ENCODE measurements around the gene ZNF154. TPM values are rescaled to one million over a fixed set of nuclear protein-coding genes. Genes with fewer than 3 reads are reported as not detected.

Gene ZNF154
- polyA plus RNA-seq, 2 of the 4 experiments (the other 2 are of a cell fraction): not detected

DNA sequence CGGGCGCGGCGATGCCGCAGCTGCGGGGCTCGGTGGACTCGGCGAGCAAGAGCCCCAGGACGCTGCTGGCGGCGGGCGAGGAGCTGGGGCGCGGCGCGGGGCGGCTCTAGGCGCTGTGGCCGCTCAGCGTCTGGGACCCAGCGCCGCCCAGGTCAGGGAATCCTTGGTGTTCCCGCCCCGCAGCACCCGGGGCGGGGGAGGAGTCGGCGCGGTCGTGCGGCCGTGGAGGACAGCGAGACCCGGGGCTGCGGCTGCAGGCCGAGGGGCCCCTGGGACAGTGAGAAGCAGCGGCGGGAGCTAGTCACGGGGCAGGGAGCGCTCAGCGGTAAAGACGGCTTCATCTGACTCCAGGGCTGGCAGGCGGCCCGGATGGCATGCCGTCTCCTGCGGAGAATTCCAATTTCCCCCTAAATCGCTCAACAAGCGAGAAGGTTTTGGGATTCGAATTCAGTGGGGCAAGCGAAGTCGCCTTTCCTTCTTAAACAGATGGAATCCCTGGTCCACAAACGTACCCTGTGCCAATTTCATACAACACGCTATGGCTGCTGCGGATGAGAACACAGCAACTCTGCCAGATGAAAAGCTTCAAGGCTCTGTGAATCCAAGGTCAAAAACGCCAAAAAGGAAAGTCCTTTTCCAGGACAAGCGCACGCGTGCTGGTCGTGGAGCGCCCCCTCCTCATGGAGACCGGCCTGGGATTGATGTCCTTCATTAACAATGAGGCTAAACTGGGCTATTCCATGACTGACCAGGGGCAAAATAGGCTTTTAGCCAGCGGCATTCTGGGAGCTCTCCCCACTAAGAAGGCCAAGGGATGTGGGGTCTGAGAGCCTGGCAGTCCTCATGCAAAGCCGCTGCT lies 44.5 kb downstream of the ZNF154 start (continued):
- no peak for TF ChIP-seq PHF8 (IDR thresholded peaks at IDR 0.05; ENCODE audit: borderline replicate concordance, low read depth)
- TF ChIP-seq SREBF2 (IDR thresholded peaks at IDR 0.05): no peak

DNA sequence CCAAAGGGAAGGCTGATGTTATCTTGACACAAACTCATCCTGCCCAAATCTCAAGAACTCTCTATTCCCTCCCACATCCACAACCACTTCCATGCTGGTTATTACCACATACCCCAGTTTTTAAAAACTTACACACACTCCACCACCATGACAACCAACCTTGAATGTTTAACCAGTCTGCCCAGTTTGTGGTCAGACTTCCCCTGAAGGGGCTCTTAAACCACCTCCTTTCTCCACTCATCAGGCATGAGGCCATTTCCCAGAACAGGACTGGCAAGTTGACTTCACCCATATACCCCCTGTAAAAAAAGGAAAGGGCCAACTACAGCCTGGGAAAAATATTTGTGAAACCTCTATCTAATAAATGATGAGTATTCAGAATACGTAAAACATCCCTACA lies 52.7 kb downstream of the ZNF154 start:
- 7% methylated on average over 1 of the region's 1 CpG for WGBS (ENCODE audit: missing lambda C conversion rate)

DNA sequence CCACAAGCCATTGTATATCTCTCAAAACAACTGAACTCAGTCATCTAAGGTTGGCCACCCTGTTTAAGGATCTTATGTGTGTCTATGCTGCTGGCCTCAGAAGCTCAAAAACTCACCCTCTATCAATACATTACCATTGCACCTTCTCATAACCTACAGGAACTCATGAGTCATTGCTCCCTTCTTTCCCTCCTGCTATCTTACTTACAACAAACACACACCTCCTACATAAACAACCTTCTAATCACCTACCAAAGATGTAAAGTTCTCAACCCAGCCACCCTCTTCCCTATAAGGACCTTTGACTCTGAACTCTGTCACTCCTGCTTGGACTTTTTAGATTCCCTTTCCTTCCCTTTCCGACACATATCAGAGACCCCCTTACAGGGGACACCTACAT lies 53.6 kb downstream of the ZNF154 start:
- CTCF ChIA-PET: interaction anchor here (0.6 to 1.2 kb wide), 4 partner anchors 8 to 359 kb away, joined by 3 to 4 read pairs (median 4); no protein-coding TSS in a partner anchor
- ATAC-seq (no peak), DNase-seq (ENCODE audit: low read depth in 1 of 2, low spot score in 1 of 2) (no peak), FAIRE-seq (no peak)
- H3K4me3 ChIP-seq: no peak overlapping the region
- 27% methylated on average over 1 of the region's 1 CpG for WGBS (ENCODE audit: missing lambda C conversion rate)
- POLR2A ChIA-PET: interaction anchor here (0.6 kb wide), 1 partner anchor 75 kb away, joined by 9 read pairs; no protein-coding TSS in a partner anchor
- no peak overlapping the region for H3K4me2 ChIP-seq
- no peaks in the 10 kb centered on the region for H3K4me1 ChIP-seq
- no peak overlapping the region for H3K27ac ChIP-seq
- peaks cover 82% of the 10 kb centered on the region for H3K9me3 ChIP-seq
- no peak for TF ChIP-seq ZFP36 (IDR thresholded peaks at IDR 0.05; ENCODE audit: borderline replicate concordance, partially characterized antibody)
- no peak for TF ChIP-seq HOXB5 (CRISPR knock-in tag; IDR thresholded peaks at IDR 0.05)
- no peak for TF ChIP-seq BHLHE40 (IDR thresholded peaks at IDR 0.05; ENCODE audit: low read depth, low read length)
- TF ChIP-seq, protein P1, sequence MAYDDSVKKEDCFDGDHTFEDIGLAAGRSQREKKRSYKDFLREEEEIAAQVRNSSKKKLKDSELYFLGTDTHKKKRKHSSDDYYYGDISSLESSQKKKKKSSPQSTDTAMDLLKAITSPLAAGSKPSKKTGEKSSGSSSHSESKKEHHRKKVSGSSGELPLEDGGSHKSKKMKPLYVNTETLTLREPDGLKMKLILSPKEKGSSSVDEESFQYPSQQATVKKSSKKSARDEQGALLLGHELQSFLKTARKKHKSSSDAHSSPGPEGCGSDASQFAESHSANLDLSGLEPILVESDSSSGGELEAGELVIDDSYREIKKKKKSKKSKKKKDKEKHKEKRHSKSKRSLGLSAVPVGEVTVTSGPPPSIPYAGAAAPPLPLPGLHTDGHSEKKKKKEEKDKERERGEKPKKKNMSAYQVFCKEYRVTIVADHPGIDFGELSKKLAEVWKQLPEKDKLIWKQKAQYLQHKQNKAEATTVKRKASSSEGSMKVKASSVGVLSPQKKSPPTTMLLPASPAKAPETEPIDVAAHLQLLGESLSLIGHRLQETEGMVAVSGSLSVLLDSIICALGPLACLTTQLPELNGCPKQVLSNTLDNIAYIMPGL (CRISPR knock-in tag; IDR thresholded peaks at IDR 0.05; ENCODE audit: borderline replicate concordance): no peak
- TF ChIP-seq, protein P2, sequence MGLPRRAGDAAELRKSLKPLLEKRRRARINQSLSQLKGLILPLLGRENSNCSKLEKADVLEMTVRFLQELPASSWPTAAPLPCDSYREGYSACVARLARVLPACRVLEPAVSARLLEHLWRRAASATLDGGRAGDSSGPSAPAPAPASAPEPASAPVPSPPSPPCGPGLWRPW (IDR thresholded peaks at IDR 0.05): no peak
- TF ChIP-seq RNF2 (IDR thresholded peaks at IDR 0.05; ENCODE audit: borderline replicate concordance, low read depth): no peak
- TF ChIP-seq PHF8 (IDR thresholded peaks at IDR 0.05; ENCODE audit: borderline replicate concordance, low read depth): no peak
- TF ChIP-seq RAD21 (conservative IDR thresholded peaks at IDR 0.05 in 1 of 2, IDR thresholded peaks at IDR 0.05 in 1 of 2): no peak
- no peak for TF ChIP-seq HDAC2 (IDR thresholded peaks at IDR 0.05)
- TF ChIP-seq, protein P3, sequence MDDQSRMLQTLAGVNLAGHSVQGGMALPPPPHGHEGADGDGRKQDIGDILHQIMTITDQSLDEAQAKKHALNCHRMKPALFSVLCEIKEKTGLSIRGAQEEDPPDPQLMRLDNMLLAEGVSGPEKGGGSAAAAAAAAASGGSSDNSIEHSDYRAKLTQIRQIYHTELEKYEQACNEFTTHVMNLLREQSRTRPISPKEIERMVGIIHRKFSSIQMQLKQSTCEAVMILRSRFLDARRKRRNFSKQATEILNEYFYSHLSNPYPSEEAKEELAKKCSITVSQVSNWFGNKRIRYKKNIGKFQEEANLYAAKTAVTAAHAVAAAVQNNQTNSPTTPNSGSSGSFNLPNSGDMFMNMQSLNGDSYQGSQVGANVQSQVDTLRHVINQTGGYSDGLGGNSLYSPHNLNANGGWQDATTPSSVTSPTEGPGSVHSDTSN (IDR thresholded peaks at IDR 0.05): no peak
- TF ChIP-seq POLR2AphosphoS2 (conservative IDR thresholded peaks at IDR 0.05; ENCODE audit: low read length): no peak
- TF ChIP-seq, protein P4, sequence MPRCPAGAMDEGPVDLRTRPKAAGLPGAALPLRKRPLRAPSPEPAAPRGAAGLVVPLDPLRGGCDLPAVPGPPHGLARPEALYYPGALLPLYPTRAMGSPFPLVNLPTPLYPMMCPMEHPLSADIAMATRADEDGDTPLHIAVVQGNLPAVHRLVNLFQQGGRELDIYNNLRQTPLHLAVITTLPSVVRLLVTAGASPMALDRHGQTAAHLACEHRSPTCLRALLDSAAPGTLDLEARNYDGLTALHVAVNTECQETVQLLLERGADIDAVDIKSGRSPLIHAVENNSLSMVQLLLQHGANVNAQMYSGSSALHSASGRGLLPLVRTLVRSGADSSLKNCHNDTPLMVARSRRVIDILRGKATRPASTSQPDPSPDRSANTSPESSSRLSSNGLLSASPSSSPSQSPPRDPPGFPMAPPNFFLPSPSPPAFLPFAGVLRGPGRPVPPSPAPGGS (IDR thresholded peaks at IDR 0.05): no peak
- no peak for TF ChIP-seq MAFK (IDR thresholded peaks at IDR 0.05; ENCODE audit: partially characterized antibody)

More for the DNA sequence above, 52.7 kb downstream of the ZNF154 start:
- ChIA-PET CTCF (interaction anchor here (1.2 kb wide), 3 partner anchors 9 to 12 kb away, joined by 3 to 4 read pairs (median 4); no protein-coding TSS in a partner anchor), POLR2A (no interaction called here)
- no peaks in the 10 kb centered on the region for H3K4me1 ChIP-seq
- no peak overlapping the region for H3K4me2 ChIP-seq
- ATAC-seq (no peak), FAIRE-seq (no peak), DNase-seq (ENCODE audit: low read depth in 1 of 2, low spot score in 1 of 2) (no peak)
- H3K27ac ChIP-seq: no peak overlapping the region
- no peak overlapping the region for H3K4me3 ChIP-seq
- TF ChIP-seq NPAS2 (CRISPR knock-in tag; IDR thresholded peaks at IDR 0.05; ENCODE audit: borderline replicate concordance) (no peak), CHD2 (IDR thresholded peaks at IDR 0.05; ENCODE audit: low read length, partially characterized antibody) (no peak), CBX2 (IDR thresholded peaks at IDR 0.05; ENCODE audit: borderline replicate concordance, low read depth) (no peak), ZNF302 (CRISPR knock-in tag; IDR thresholded peaks at IDR 0.05) (no peak), HOXB13 (CRISPR knock-in tag; IDR thresholded peaks at IDR 0.05; ENCODE audit: low read depth) (no peak), KDM5A (IDR thresholded peaks at IDR 0.05) (no peak), FOSB (CRISPR knock-in tag; IDR thresholded peaks at IDR 0.05) (no peak), RNF2 (IDR thresholded peaks at IDR 0.05; ENCODE audit: borderline replicate concordance, low read depth) (no peak), EHF (CRISPR knock-in tag; IDR thresholded peaks at IDR 0.05) (no peak), RARB (CRISPR knock-in tag; IDR thresholded peaks at IDR 0.05) (no peak), KDM1A (IDR thresholded peaks at IDR 0.05; ENCODE audit: low read depth) (no peak), TP53 (CRISPR knock-in tag; IDR thresholded peaks at IDR 0.05) (no peak), BHLHE40 (IDR thresholded peaks at IDR 0.05; ENCODE audit: low read depth, low read length) (no peak), PHF8 (IDR thresholded peaks at IDR 0.05; ENCODE audit: borderline replicate concordance, low read depth) (no peak), SREBF2 (IDR thresholded peaks at IDR 0.05) (no peak), NFE2L2 (conservative IDR thresholded peaks at IDR 0.05; ENCODE audit: low read length) (no peak), RAD21 (conservative IDR thresholded peaks at IDR 0.05 in 1 of 2, IDR thresholded peaks at IDR 0.05 in 1 of 2) (no peak)
- TF ChIP-seq, protein P1 (CRISPR knock-in tag; IDR thresholded peaks at IDR 0.05; ENCODE audit: borderline replicate concordance): no peak
- TF ChIP-seq, protein P5, sequence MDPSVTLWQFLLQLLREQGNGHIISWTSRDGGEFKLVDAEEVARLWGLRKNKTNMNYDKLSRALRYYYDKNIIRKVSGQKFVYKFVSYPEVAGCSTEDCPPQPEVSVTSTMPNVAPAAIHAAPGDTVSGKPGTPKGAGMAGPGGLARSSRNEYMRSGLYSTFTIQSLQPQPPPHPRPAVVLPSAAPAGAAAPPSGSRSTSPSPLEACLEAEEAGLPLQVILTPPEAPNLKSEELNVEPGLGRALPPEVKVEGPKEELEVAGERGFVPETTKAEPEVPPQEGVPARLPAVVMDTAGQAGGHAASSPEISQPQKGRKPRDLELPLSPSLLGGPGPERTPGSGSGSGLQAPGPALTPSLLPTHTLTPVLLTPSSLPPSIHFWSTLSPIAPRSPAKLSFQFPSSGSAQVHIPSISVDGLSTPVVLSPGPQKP (IDR thresholded peaks at IDR 0.05; ENCODE audit: low read depth, low read length): no peak
- TF ChIP-seq, protein P6, sequence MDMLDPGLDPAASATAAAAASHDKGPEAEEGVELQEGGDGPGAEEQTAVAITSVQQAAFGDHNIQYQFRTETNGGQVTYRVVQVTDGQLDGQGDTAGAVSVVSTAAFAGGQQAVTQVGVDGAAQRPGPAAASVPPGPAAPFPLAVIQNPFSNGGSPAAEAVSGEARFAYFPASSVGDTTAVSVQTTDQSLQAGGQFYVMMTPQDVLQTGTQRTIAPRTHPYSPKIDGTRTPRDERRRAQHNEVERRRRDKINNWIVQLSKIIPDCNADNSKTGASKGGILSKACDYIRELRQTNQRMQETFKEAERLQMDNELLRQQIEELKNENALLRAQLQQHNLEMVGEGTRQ (IDR thresholded peaks at IDR 0.05): no peak
- H3K9me3 ChIP-seq: peaks cover 80% of the 10 kb centered on the region

Data from A549 (cell line).